ENCODE measurements around the gene POLG. TPM values are rescaled to one million over a fixed set of nuclear protein-coding genes. Genes with fewer than 3 reads are reported as not detected.

POLG gene
- polyA plus RNA-seq, 1 donor from 2014 or later: 47.9 TPM

- Histone ChIP-seq H2AFZ (ENCODE audit: low read depth, low read length) (no peak overlapping the region), H3K4me3 (ENCODE audit: low read length) (peak overlapping the region; percentile 88), H3K9me2 (ENCODE audit: insufficient read depth, low read length) (no peaks in the 10 kb centered on the region), H3K79me2 (replicated peaks; ENCODE audit: insufficient read depth, low read length) (peaks cover 96% of the 10 kb centered on the region), H3K9ac (ENCODE audit: low read length) (peak overlapping the region; percentile 81), H4K20me1 (ENCODE audit: insufficient read depth) (no peaks in the 10 kb centered on the region), H3K36me3 (ENCODE audit: insufficient read depth, low read length) (no peaks in the 10 kb centered on the region), H3K27ac (ENCODE audit: low read length) (peak overlapping the region; percentile 66), H3K9me3 (ENCODE audit: low read length) (no peaks in the 10 kb centered on the region), H3K27me3 (ENCODE audit: insufficient read depth, low read depth, low read length) (peaks cover 78% of the 10 kb centered on the region), H3F3A (ENCODE audit: insufficient read depth, low read length, poor library complexity, severe bottlenecking) (no peaks in the 10 kb centered on the region), H3K4me2 (ENCODE audit: low read length) (peak overlapping the region; percentile 86)
- TF ChIP-seq MXI1 (conservative IDR thresholded peaks at IDR 0.05; ENCODE audit: poor library complexity, severe bottlenecking) (no peak), RAD21 (conservative IDR thresholded peaks at IDR 0.05) (no peak), REST (IDR thresholded peaks at IDR 0.05; ENCODE audit: borderline replicate concordance) (no peak), SMC3 (conservative IDR thresholded peaks at IDR 0.05; ENCODE audit: poor library complexity) (no peak), TAF1 (IDR thresholded peaks at IDR 0.05; ENCODE audit: low read depth) (no peak), CTCF (IDR thresholded peaks at IDR 0.05; ENCODE audit: poor library complexity, severe bottlenecking) (no peak), POLR2AphosphoS5 (IDR thresholded peaks at IDR 0.05) (no peak), EZH2 (IDR thresholded peaks at IDR 0.05; ENCODE audit: borderline replicate concordance, insufficient read depth, low read length, poor library complexity, severe bottlenecking) (no peak), EP300 (conservative IDR thresholded peaks at IDR 0.05; ENCODE audit: poor library complexity, severe bottlenecking) (no peak)
Measured at GRCh38 chr15:89368566-89369223, 34.1 kb upstream of the POLG start.

GRCh38 chr15:89367485-89368451, 33.1 kb upstream of the POLG start:
- H3K9ac ChIP-seq (ENCODE audit: low read length): peak overlapping the region; percentile 81
- H3K4me2 ChIP-seq (ENCODE audit: low read length): peak overlapping the region; percentile 86

More at GRCh38 chr15:89367485-89368451, 33.1 kb upstream of the POLG start:
- Histone ChIP-seq H2AFZ (ENCODE audit: low read depth, low read length) (peak overlapping the region; percentile 36), H3F3A (ENCODE audit: insufficient read depth, low read length, poor library complexity, severe bottlenecking) (no peaks in the 10 kb centered on the region), H3K79me2 (replicated peaks; ENCODE audit: insufficient read depth, low read length) (peaks cover 95% of the 10 kb centered on the region), H3K9me2 (ENCODE audit: insufficient read depth, low read length) (no peaks in the 10 kb centered on the region), H3K36me3 (ENCODE audit: insufficient read depth, low read length) (no peaks in the 10 kb centered on the region), H3K27me3 (ENCODE audit: insufficient read depth, low read depth, low read length) (peaks cover 82% of the 10 kb centered on the region), H4K20me1 (ENCODE audit: insufficient read depth) (no peaks in the 10 kb centered on the region), H3K9me3 (ENCODE audit: low read length) (no peaks in the 10 kb centered on the region), H3K27ac (ENCODE audit: low read length) (peak overlapping the region; percentile 66), H3K4me3 (ENCODE audit: low read length) (peak overlapping the region; percentile 88)
- TF ChIP-seq RAD21 (conservative IDR thresholded peaks at IDR 0.05): peak; percentile 5
- peak; percentile 74 for TF ChIP-seq POLR2AphosphoS5 (IDR thresholded peaks at IDR 0.05)
- peak; percentile 94 for TF ChIP-seq MXI1 (conservative IDR thresholded peaks at IDR 0.05; ENCODE audit: poor library complexity, severe bottlenecking)
- peak; percentile 78 for TF ChIP-seq TAF1 (IDR thresholded peaks at IDR 0.05; ENCODE audit: low read depth)
- TF ChIP-seq REST (IDR thresholded peaks at IDR 0.05; ENCODE audit: borderline replicate concordance): peak; percentile 45
- peak; percentile 29 for TF ChIP-seq SMC3 (conservative IDR thresholded peaks at IDR 0.05; ENCODE audit: poor library complexity)
- no peak for TF ChIP-seq EZH2 (IDR thresholded peaks at IDR 0.05; ENCODE audit: borderline replicate concordance, insufficient read depth, low read length, poor library complexity, severe bottlenecking)
- no peak for TF ChIP-seq CTCF (IDR thresholded peaks at IDR 0.05; ENCODE audit: poor library complexity, severe bottlenecking)
- peak; percentile 34 for TF ChIP-seq EP300 (conservative IDR thresholded peaks at IDR 0.05; ENCODE audit: poor library complexity, severe bottlenecking)

Measured in neural cell (in vitro differentiated cells).